Dedifferentiated amniotic fluid mesenchymal stem cell (primary cell): Measurements from ENCODE around the gene SSBP3.
A peak's percentile ranks its signal among the peaks of the same experiment; 100 is the strongest.
"Not testable (repeated sequence)": the region's sequence is repeated elsewhere in the genome, so short reads cannot be mapped to it uniquely, and the experiment has no call there.

Source experiments
- DNase-seq: peaks from one replicate; pipeline ENCODE4 v3.0.0-alpha.2; 2016; ENCODE audit errors: extremely low spot score

SSBP3 gene

GRCh38 chr1:54406339-54407153, at the start of gene SSBP3:
Gene SSBP3, minus strand, starts transcription at chr1:54406394.
- peak; percentile 85 for DNase-seq

- no peak for DNase-seq
Measured at GRCh38 chr1:54453509-54453908, 47.3 kb upstream of the SSBP3 start.

- no peak for DNase-seq
Measured at GRCh38 chr1:54453022-54453421, 46.8 kb upstream of the SSBP3 start.

- not testable (repeated sequence) for DNase-seq
Measured at GRCh38 chr1:54449431-54449830, 43.2 kb upstream of the SSBP3 start.

GRCh38 chr1:54448801-54449200, 42.6 kb upstream of the SSBP3 start:
- not testable (repeated sequence) for DNase-seq

- not testable (repeated sequence) for DNase-seq
Measured at GRCh38 chr1:54447081-54447480, 40.9 kb upstream of the SSBP3 start.

- no peak for DNase-seq
Measured at GRCh38 chr1:54442185-54442584, 36.0 kb upstream of the SSBP3 start.

GRCh38 chr1:54439550-54440223, 33.5 kb upstream of the SSBP3 start:
- DNase-seq, result no peak

GRCh38 chr1:54437783-54438182, 31.6 kb upstream of the SSBP3 start:
- no peak for DNase-seq

GRCh38 chr1:54436826-54437225, 30.6 kb upstream of the SSBP3 start:
- no peak for DNase-seq

GRCh38 chr1:54429838-54430237, 23.6 kb upstream of the SSBP3 start:
- DNase-seq, result no peak

GRCh38 chr1:54428837-54429518, 22.8 kb upstream of the SSBP3 start:
- DNase-seq, result no peak

- no peak for DNase-seq
Measured at GRCh38 chr1:54425152-54425584, 19.0 kb upstream of the SSBP3 start.

GRCh38 chr1:54424398-54424797, 18.2 kb upstream of the SSBP3 start:
- no peak for DNase-seq

- DNase-seq, result no peak
Measured at GRCh38 chr1:54421101-54421504, 14.9 kb upstream of the SSBP3 start.

GRCh38 chr1:54418598-54418997, 12.4 kb upstream of the SSBP3 start:
- DNase-seq, result not testable (repeated sequence)

GRCh38 chr1:54417123-54417522, 10.9 kb upstream of the SSBP3 start:
- DNase-seq, result no peak

GRCh38 chr1:54416435-54416834, 10.2 kb upstream of the SSBP3 start:
- no peak for DNase-seq

GRCh38 chr1:54415991-54416390, 9.8 kb upstream of the SSBP3 start:
- no peak for DNase-seq

GRCh38 chr1:54415533-54415932, 9.3 kb upstream of the SSBP3 start:
- no peak for DNase-seq

- no peak for DNase-seq
Measured at GRCh38 chr1:54413732-54414131, 7.5 kb upstream of the SSBP3 start.

- peak; percentile 18 for DNase-seq
Measured at GRCh38 chr1:54413295-54413694, 7.1 kb upstream of the SSBP3 start.

- no peak for DNase-seq
Measured at GRCh38 chr1:54410359-54410758, 4.2 kb upstream of the SSBP3 start.
